GM19023 (cell line): ENCODE results near the gene DLK1.

Source experiments
- ATAC-seq: cut with Tn5 transposase; IDR thresholded peaks from one replicate; pipeline ENCODE4 v1.9.1; 2021; ENCODE audit warnings: mild to moderate bottlenecking, moderate library complexity; ENCODE audit not compliant: unreplicated experiment

Gene DLK1

GRCh38 chr14:100754020-100754419, 27.3 kb downstream of the DLK1 start:
- no peak for ATAC-seq

GRCh38 chr14:100755649-100756048, 29.0 kb downstream of the DLK1 start:
- ATAC-seq = no peak

GRCh38 chr14:100761481-100761880, 34.8 kb downstream of the DLK1 start:
- ATAC-seq = no peak

GRCh38 chr14:100762089-100762515, 35.4 kb downstream of the DLK1 start:
- no peak for ATAC-seq

- ATAC-seq = no peak
Observed at GRCh38 chr14:100762901-100763300, 36.2 kb downstream of the DLK1 start.

GRCh38 chr14:100764471-100765115, 37.9 kb downstream of the DLK1 start:
- ATAC-seq = no peak

GRCh38 chr14:100765296-100765695, 38.6 kb downstream of the DLK1 start:
- ATAC-seq = no peak

GRCh38 chr14:100765991-100766390, 39.3 kb downstream of the DLK1 start:
- ATAC-seq = no peak

- no peak for ATAC-seq
Observed at GRCh38 chr14:100767003-100767787, 40.5 kb downstream of the DLK1 start.

GRCh38 chr14:100767788-100768536, 41.3 kb downstream of the DLK1 start:
- ATAC-seq = no peak

- ATAC-seq = no peak
Observed at GRCh38 chr14:100769035-100769939, 42.6 kb downstream of the DLK1 start.

- ATAC-seq = no peak
Observed at GRCh38 chr14:100770046-100770445, 43.4 kb downstream of the DLK1 start.

GRCh38 chr14:100770605-100771120, 44.0 kb downstream of the DLK1 start:
- ATAC-seq = no peak

GRCh38 chr14:100771121-100771800, 44.6 kb downstream of the DLK1 start:
- ATAC-seq = no peak

GRCh38 chr14:100772607-100773165, 46.0 kb downstream of the DLK1 start:
- no peak for ATAC-seq

- no peak for ATAC-seq
Observed at GRCh38 chr14:100773331-100774163, 46.9 kb downstream of the DLK1 start.

- no peak for ATAC-seq
Observed at GRCh38 chr14:100774164-100774537, 47.5 kb downstream of the DLK1 start.

- ATAC-seq = no peak
Observed at GRCh38 chr14:100775351-100775830, 48.7 kb downstream of the DLK1 start.
